Measurements from ENCODE around the gene CEP164.

DNA sequence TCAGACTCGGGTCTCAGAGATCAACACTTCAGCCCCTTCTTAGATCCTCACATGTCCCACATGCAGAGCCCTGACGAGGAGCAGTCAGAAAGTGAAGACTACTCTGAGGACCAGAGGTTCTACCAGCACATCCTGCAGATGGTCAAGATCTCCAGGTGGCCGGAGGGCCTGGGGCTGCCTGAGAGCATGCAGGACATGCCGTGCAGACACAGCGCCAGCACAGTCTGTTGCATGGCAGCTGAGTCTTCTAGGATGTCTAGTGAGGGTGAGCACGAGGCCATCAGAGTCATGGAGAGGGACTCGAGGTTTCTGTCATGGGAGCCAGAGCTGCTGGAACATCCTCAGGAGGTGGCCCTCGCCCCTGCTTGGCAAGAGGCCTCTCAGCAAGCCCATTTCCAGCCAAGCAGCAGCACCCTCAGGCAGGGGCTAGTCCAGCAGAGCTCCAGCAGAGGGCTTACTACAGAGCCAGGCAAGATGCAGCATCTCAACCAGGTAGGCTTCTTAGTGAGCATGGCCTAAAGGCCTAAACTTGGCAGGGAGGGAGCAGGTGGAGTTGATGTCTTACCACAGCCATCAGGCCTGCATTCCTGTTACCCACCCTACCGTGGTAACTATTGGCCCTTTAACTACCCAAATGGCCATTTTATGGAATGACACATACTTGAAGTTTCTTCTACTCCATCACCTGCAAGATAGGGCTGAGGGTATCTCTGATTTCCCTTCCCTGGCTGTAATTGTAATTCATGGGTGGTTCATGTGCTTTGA lies 28.7 kb downstream of the CEP164 start:
- TF ChIP-seq CTCF (IDR thresholded peaks at IDR 0.05) (no peak), POLR2A (IDR thresholded peaks at IDR 0.05) (no peak)

Data from thyroid gland (tissue), 4 donors.